Occipital lobe (tissue), 2 donors: Measurements from ENCODE around the gene BAZ2B. TPM values are rescaled to one million over a fixed set of nuclear protein-coding genes. Genes with fewer than 3 reads are reported as not detected.

ENCODE experiments used
- DNase-seq: peaks from one replicate; lab custom pipeline; 2025; lab: John Stamatoyannopoulos, UW
- total RNA-seq: library from RNA; depleted of rRNA; stranded (reverse); fragments of >200 nt; gene quantifications from one replicate; pipeline ENCODE4 v1.2.3, GENCODE V29; 2014

Gene BAZ2B
- total RNA-seq, 1 donor from 2014 or later, result 189 TPM

DNA sequence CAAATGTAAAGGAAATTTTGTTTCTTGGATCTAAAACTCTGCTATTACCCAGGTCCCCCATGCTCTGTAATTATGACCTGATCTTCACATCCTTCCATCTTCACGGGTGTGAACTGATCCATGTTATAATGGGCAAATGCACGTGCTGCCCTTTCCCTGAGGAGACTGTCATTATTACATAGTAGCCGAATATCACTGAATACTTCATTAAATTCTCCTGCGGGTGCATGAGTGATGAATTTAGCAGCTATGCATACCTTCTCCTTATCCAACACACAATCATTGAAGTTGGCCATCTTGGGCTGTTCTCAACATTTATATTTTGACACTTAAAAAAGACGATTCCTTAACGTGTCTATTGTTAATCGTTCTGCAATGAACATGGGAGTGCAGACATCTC lies 153.4 kb downstream of the BAZ2B start:
- no peak for DNase-seq

DNA sequence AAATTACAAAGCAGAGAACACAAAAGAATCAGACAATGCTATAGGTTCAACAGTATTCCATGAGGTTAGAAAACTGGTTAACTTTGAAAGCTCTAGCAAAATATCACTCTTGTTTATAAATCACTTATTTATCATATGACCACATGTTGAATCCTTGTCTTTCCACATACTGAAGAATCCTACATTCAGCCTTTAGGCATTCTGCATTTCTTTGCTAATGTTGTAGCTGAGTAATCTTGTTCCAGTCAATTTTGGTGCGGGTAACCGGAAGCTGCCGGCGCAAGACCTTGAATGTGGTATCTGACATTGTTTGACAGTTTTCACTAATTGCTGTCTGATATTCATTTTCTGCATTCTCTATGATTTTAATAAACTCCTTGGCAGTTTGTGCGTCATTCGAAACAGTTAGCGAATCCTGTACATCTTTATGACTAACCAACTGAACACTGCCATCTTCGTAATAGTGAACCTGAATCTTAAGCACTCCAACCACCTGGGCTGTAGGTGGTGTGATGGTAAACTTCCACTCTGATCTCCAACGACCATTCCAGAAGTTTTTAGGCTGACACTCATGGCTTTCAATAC lies 154.1 kb downstream of the BAZ2B start:
- no peak for DNase-seq

DNA sequence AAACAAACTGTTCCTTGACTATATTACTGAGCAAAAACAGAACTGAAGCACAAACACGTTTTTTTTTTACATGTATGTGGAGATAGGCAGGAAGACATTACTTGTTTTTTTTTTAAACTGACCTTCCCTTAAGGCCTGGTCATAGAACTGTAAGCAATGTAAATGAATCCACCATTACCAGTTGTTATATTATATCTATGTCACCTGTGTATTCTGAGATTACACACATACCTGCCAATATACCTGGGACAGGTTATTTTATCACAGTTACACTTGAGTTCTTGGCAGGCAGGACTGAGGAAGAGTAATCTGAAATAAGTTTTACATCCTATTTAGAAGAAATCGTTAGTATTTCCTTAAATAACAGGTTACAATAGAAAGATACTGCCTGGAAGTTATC lies 155.3 kb downstream of the BAZ2B start:
- no peak for DNase-seq

DNA sequence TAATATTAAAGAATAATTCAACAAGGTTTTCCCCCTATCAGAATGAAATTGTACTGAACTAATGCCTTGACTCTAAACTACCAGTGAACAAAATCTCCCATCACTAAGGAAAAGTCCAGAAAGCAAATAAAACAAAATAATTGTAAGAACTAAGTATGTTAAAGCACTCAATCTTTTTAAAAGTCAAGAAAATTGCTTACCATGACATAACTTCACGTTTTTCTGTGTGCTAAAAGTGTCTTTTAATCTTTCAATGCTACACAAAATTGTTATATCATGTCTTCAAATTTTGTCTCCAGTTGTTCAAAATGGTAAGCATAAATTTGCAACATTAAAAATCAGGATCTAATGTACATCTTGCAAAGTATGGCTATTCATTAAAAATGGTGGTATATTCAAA lies 156.1 kb downstream of the BAZ2B start:
- no peak for DNase-seq

DNA sequence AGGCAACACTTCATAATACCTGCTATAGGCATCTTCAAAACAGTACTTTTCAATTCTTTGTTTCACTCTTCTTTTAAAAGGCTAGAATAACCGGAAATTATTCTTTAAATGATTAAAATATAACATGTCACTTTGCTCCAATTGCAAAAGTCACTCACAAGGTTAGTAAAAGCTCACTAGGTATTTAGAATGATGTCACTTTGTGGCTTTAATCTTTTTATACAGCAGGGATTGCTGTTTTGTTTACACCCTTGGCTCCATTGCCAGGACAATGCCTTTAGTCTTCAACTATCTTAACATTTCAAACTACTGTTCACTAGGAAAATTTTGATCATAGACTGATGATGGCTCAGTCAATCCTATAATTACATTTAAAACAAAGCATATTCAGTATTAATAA lies 157.1 kb downstream of the BAZ2B start:
- no peak for DNase-seq

DNA sequence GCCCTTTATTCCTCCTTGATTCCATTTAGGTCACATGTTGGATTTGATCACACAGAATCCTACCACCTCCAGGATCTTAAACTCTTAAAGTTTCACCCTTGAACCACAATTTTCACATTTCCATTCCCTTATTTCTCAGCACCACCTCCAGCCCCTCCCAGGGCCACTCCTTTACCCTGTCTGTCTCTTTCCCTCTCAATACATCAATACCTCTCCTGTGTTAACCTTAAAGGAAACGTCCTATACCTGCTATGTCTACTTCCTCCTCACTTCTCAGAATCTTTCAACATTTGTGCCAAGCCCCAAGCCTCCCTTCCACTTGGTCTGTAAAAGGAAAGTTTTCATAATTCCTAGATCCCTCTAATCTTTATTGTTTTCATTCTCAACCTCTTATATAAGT lies 158.8 kb downstream of the BAZ2B start:
- no peak for DNase-seq

DNA sequence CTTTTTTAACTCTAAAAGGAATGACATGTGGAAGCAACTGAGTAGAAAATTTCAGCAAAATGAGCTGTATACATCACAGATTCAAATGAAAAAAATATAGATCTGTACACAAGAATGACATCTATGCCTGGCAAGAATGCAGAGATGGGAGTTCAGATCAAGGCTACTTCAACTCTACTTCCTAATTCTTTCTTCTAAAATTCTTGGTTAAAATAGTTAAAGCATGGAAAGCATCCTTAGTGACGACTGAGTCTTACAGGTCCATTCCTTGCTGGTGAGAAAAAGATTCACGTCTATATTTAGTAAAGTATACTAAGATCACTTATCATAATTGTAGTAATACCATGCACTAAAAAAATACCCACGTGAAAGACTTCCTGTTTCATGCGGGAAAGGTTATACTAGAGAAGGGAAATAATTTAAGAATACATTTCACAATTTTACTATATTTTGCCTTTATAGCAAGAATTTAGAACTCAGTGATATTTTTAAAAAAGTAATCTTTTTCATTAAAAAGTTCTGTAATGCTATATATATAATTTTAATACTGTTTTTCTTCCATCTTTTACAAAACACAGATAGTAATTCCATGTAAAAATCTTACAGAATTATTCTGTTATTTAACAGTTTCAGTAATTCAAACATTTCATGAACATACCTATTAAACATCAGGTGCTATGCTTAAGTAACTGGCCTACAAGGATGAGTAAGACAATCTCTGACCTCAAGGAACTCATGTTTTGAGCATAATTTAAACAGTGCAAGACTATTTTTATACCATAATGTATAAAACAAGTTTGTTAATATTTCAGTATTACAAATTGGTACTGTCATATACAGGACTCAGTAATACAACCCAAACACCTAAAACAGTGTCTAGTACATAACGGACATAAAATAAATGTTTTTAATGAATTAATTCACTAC lies 159.6 kb downstream of the BAZ2B start:
- no peak for DNase-seq

DNA sequence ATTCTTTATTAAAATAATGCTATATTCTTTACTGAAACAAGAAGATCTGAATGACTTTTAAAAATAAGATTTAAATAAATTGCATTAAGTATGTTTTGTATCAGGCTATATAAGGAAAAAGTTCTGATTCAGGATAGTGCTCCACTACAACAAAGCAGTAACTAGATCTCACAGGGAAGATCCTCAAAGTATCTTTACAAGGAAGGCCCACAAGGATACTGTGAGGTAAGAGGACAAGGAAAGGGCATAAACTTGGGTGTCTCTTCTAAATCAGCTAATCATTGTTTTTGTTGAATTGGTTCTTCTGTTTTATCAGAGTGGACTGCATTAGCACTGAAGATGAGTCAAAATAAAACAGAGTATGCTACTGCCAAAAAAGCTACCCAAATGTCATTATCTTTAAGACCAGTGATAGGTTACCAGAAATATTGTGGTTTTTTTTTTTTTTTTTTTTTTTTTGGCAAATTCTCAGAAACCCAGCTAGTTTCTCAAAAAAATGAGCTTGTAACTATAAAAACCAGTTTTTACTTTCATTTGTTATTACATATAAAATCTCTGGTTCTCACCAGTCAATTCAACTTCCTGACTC lies 160.9 kb downstream of the BAZ2B start:
- DNase-seq, result no peak

DNA sequence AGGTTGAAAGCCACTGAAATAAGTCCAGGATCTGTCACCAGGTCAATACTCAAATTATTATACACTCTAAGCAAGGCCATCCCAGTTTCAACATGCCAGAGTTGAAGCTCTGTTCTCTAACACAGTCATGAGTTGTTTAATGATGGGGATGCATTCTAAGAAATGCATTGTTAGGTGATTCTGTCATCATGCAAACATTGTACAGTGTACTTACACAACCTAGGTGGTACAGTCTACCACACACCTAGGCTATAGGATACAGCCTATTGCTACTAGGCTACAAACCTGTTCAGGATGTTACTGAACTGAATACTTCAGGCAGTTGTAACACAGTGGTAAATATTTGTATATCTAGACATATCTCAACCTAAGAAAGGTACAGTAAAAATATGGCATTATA lies 162.2 kb downstream of the BAZ2B start:
- no peak for DNase-seq

DNA sequence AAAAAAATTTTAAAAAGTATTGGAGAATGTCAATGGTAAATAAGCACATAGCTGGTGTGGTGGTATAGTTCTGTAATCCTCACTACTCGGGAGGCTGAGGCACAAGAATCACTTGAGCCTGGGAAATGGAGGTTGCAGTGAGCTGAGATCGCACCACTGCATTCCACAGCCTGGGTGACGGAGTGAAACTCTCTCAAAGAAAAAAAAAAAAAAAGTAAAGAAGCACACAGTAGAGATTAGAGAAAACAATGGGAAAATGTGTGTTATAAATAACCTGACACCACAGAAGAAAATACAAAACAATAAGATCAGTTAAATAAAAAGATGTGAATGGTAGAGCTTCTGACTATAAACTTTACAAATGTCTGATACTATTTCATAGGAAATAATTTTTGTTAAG lies 166.2 kb downstream of the BAZ2B start:
- no peak for DNase-seq

DNA sequence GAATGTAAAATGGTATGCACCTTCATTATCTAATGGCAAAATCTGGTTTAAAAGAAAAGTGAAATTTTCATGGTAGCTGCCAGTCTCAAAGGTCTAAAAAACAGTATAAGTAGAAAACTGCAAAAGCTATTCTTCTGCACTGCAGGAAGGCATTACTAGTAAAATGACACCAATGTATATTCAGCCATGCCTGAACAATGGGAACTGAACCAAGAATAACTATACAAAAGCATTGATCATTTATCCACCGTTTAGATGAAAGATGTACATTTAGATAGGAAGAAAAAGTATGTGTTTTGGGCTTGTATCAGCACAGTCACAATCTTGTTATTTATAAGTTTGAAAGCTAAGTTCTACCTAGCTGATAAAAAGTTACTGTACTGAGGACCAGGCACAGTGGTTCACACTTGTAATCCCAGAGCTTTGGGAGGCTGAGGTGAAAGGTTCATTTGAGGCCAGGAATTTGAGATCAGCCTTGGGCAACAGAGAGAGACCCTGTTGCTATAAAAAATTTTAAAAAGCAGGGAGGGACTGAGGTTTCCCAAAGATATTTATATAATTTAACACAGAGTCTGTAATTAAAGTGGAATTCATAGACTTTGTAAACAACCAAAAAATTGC lies 166.7 kb downstream of the BAZ2B start:
- no peak for DNase-seq

DNA sequence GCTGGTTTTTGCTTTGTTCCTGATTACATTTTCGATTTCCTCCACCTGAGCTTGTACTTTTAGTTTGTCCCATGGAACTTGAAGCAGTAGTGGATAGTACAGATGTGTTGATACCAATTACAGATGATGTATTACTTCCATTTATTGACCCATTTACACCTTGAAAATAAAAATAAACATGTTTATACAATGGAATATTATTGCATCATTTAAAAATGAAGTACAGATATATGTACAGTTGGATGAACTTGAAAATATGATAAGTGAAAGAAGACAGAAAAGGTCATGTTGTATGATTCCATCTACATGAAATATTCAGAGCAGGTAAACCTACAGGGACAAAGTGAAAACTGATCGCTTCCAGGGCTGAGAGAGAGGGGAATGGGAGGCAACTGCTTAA lies 169.5 kb downstream of the BAZ2B start:
- no peak for DNase-seq

DNA sequence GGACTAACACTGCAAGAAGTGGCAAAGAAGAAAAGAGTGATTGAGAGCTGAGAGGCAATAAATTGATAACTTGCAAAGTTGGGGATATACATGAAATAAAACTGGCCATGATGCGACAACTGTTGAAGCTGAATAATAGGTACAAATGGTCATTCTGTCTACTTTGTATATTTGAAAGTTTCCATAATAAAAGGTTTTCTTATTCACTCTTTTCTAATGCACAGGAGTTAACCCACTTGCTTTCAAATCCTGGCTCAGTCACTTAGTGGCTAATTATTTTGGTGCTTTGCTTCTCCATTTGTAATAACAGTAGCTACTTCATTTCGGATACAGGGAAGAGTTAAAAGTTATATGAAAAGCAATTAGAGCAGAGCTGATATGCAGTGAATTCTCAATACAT lies 170.1 kb downstream of the BAZ2B start:
- DNase-seq, result no peak

DNA sequence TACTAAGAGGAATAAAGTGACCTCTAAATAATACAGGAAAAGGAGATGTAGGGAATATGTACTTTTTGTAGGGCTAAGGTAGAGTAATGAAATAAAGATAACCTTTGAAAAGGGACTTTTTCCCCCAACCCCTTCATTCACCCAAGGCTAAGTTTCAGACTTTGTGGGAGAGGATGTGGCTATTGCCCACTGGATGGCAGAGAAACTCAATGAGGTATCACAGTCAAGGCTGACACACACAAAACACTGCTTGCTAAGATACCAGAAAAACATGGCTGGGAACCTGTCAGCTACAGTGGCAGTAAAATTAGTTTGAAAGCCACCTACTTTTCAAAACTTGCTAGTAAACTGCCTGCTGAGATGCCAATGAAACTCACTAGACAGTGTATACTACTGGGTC lies 171.0 kb downstream of the BAZ2B start:
- DNase-seq, result no peak

DNA sequence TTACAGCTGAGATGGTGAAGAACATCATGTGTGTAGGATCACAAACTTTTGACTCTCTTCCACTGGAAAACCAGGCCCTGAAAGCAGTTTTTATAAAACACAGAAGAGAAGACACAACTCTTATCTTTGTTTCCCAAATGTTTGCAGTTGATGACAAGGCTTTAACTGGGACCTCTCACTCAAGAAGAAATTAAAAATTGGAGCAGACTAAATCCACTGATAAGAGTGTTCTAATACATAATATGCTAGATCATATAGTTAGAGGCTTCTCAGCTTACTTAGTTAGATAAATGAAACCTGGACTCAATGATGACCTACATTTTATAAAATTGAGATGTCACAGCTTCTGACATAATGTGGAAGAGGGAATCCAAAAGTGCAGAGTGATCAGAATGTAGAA lies 171.6 kb downstream of the BAZ2B start:
- DNase-seq, result no peak

DNA sequence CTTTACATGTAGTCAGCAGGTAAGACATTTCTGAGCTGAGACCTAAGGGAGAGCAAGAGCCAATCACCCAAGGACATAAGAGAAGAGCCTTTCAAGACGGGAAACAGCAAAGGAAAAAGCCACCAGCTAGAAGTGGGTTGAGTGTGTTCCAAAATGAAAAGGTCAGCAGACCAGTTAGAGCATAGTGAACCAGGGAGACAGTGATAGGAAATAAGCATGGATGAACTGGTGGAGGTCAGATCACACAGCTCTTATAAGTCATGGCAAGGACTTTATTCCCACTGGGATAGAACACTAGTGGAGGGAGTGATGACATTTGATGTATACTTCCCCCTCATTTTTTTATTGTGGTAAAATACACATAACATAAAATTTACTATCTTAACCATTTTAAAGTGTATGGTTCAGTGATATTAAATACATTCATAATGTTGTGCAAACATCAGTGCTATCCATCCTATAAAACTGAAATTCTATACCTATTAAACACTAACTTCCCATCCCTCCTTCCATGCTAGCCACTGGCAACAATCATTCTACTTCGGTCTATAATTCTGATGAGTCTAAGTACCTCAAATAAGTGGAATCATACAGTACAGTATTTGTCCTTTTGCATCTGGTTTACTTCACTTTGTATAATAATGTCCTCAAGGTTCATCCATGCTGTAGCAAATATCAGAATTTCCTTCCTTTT lies 174.0 kb downstream of the BAZ2B start:
- DNase-seq, result no peak

DNA sequence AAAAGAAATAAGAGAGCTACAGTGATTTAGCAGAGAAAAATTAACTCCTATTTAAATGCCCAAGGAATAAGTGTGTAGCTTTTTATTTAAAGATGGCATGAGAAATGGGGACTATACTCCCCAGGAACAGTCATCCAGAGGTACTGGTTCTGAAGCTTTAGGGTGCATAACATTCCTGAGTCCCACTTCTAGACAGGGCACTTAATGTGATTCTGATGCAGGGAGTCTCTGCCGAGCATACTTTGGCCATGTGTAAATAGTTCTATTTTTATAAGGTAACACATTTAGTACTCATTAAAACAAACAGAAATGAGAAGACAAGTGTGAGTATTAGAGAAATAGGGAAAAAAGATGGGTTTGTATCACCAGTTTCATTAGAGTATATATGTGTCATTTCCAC lies 175.2 kb downstream of the BAZ2B start:
- DNase-seq, result no peak

DNA sequence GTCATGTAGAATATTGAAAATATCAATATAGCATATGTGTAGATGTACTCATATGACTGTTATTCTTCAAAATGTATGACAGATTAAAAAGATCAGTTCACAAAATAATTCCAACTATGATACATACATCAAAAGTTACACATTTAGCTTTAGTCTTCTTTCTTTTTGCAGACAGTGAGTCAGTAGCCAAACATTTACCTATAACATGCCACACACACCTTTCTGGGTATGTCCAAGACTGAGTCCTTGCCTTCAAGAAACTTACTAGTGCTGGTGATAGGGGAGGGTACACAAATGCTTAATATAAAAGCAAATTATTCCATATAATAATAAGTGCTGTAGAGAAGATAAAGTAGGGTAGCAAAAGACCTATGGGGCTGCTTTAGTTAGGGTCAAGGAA lies 176.9 kb downstream of the BAZ2B start:
- DNase-seq, result no peak

DNA sequence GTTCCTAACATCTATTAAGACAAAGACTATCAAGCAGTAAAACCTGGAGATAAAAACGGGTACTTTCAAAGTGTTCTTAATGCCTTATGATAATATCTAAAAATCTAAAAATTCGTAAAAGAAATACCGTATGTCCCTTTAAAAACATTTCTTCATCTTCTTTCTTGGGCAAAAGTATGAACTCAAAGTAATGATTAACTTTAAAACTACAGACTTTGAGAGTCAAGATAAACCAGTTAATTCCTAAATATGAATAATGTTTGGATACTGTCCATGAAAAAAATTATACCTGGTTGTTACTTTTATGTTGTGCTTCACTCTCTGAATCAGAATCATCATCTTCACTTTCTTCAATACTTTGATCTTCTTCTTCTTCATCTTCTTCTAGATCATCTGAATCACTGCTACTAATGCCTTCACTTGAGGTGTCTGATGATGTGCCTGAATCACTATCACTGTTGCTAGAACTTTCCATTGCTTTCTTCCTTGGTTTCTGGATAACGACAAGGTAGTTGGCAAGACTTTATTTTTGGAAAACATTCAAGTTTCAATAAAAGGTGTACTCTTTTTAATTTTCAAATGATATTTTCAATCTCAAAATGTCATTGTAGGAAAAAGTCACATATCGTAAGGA lies 177.5 kb downstream of the BAZ2B start:
- DNase-seq, result no peak

DNA sequence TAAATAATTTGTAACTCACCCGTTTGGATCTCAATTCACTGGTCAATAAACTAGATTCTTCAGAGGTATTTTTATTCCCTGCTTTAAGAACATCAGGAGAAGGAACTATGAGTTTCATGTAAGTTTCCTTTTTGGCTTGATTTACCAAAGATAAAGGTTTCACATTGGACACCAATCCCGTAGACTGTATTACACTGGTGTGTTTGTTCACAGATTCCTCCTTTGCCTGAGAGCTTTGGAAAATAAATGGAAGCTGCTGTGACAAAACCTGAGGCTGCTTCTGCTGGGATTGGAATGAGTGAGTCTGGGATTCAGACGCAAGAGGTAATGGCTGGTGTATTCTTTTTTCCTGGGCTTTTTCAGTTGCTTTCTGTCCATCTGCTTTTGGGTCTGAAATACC lies 178.1 kb downstream of the BAZ2B start:
- no peak for DNase-seq

DNA sequence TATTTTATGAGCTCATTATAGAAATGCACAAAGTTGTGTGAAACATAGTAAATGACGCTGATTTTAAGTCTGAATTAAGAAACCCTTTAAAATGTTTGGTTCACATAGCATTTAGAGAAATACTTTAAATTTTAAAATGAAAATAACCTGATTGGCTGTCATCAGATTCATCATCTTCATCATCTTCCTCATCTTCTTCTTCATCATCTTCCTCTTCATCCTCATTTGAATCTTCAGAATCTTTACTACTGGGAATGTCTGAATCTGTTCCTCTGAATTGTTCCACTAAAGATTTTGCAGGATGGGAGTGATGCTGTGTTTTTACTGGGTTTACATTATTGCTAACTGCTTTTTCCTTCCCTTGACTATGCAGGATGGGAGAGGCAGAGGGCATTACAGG lies 183.7 kb downstream of the BAZ2B start:
- no peak for DNase-seq
